ENCODE results near the gene ELOB. TPM values are rescaled to one million over a fixed set of nuclear protein-coding genes. Genes with fewer than 3 reads are reported as not detected.

ELOB gene
- total RNA-seq, 1 experiment from 2014 or later = 319 TPM

DNA sequence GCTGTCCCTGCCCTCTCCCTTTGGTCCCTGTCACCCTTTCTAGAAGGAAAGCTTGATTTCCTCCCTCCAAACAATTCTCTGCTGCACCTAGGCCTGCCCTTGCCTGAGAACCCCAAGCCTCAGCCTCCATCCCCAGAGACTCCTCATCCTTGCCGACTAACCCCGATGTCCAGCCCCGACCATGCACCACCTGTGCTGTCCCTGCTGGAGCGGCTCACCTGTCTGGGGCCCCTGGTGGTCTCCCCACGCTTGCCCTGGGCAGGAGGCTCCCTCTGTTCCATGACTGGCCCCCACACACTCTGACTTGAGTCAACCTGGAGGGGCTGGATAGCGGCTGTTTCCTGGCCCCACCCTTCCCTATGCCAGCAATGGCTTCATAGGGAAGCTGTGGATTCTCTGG is 36.6 kb downstream of the ELOB start:
- H3K36me3 Mint-ChIP-seq (ENCODE audit: insufficient read depth in 1 of 3, low read depth in 3 of 3) = no peaks in the 10 kb centered on the region
- WGBS (ENCODE audit: extremely low coverage, insufficient read length, low lambda C conversion rate) = no CpG with 5 or more reads among the region's 6 CpGs

More for the DNA sequence above, 36.6 kb downstream of the ELOB start:
- H4K8ac ChIP-seq (replicated peaks; ENCODE audit: insufficient read length, low read depth, low read length) = no peak overlapping the region
- H3K79me2 ChIP-seq (ENCODE audit: insufficient read depth, low read length) = no peaks in the 10 kb centered on the region
- no peaks in the 10 kb centered on the region for H3K23me2 ChIP-seq (ENCODE audit: insufficient read length, low read depth, low read length, poor library complexity, severe bottlenecking)
- H3K9ac ChIP-seq (ENCODE audit: extremely low read depth, insufficient read length, low read length) = no peak overlapping the region
- H2BK15ac ChIP-seq (ENCODE audit: low read depth, low read length) = no peak overlapping the region
- no peak overlapping the region for H2BK20ac ChIP-seq (ENCODE audit: low read depth, low read length, poor library complexity, severe bottlenecking)
- no peak overlapping the region for H3K18ac ChIP-seq (ENCODE audit: insufficient read length, low read depth, low read length)
- no peaks in the 10 kb centered on the region for H3K79me1 ChIP-seq (ENCODE audit: insufficient read depth, low read depth, low read length, poor library complexity, severe bottlenecking)
- H3K56ac ChIP-seq (ENCODE audit: insufficient read length, low read depth, low read length) = no peak overlapping the region
- no peak overlapping the region for H2AK5ac ChIP-seq (ENCODE audit: insufficient read length, low read length)
- no peak overlapping the region for H3K23ac ChIP-seq (ENCODE audit: insufficient read length, low read depth, low read length)
- H2BK5ac ChIP-seq (ENCODE audit: insufficient read length, low read length) = no peak overlapping the region
- Mint-ChIP-seq H3K27ac (peak overlapping the region; percentile 25 to 55 (median 27); a peak in 4 of 7 replicates), H3K4me1 (peaks cover 7 to 21% of the 10 kb centered on the region in 2 experiments; a peak in 2 of 4 replicates), H3K9me3 (no peaks in the 10 kb centered on the region), H3K27me3 (ENCODE audit: low read depth) (no peaks in the 10 kb centered on the region; the same call in 1 of the 2 replicates), H3K4me3 (peak overlapping the region in 1 of 2 experiments; percentile 17; a peak in 1 of 5 replicates)
- TF ChIP-seq CTCF (conservative IDR thresholded peaks at IDR 0.05) = no peak
- H4K5ac ChIP-seq (ENCODE audit: insufficient read length, low read depth, low read length) = no peak overlapping the region
- no peaks in the 10 kb centered on the region for H4K20me1 ChIP-seq (ENCODE audit: control insufficient read depth, insufficient read depth, insufficient read length)
- no peaks in the 10 kb centered on the region for H3K9me3 ChIP-seq (ENCODE audit: control insufficient read depth, low read depth, low read length)
- no peak overlapping the region for H3K4me2 ChIP-seq (ENCODE audit: insufficient read depth, insufficient read length, low read length)
- DNase-seq = no peak
- H2AFZ ChIP-seq (ENCODE audit: low read length) = no peak overlapping the region
- no peaks in the 10 kb centered on the region for H3K4me1 ChIP-seq (ENCODE audit: insufficient read depth, low read length)
- H2BK120ac ChIP-seq (ENCODE audit: low read depth, low read length, poor library complexity, severe bottlenecking) = no peak overlapping the region
- H2BK12ac ChIP-seq (ENCODE audit: insufficient read length, low read depth, low read length) = no peak overlapping the region
- no peaks in the 10 kb centered on the region for H3K27me3 ChIP-seq (ENCODE audit: insufficient read depth, low read length)
- no peak overlapping the region for H3K4ac ChIP-seq (ENCODE audit: low read depth, low read length)
- H3T11ph ChIP-seq (ENCODE audit: low read length) = no peak overlapping the region
- H3K14ac ChIP-seq (ENCODE audit: insufficient read depth, low read length) = no peak overlapping the region
- H3K27ac ChIP-seq (ENCODE audit: insufficient read length, low read depth, low read length) = no peak overlapping the region
- H4K91ac ChIP-seq (ENCODE audit: insufficient read length, low read depth, low read length) = no peak overlapping the region
